Activated CD4-positive, alpha-beta T cell treated with anti-CD3 and anti-CD28 coated beads for 36 hours (primary cell): ENCODE data around the gene CFAP46. TPM values are rescaled to one million over a fixed set of nuclear protein-coding genes. Genes with fewer than 3 reads are reported as not detected.

Experiments
- total RNA-seq, 2 experiments: library from RNA; stranded (reverse); gene quantifications; one replicate each; pipeline ENCODE4 v1.2.3, GENCODE V29; 2021

The CFAP46 gene
- total RNA-seq, 2 experiments from 2014 or later, result 0.16 to 0.21 TPM

Other genes with a start within 250 kb of the CFAP46 start
- not detected for gene NKX6-2, start 156.4 kb downstream of the CFAP46 start, total RNA-seq
- not detected for gene ADGRA1, start 145.4 kb upstream of the CFAP46 start, total RNA-seq
- not detected for gene KNDC1, start 217.6 kb upstream of the CFAP46 start, total RNA-seq